ENCODE data around the gene SUMO2. TPM values are rescaled to one million over a fixed set of nuclear protein-coding genes. Genes with fewer than 3 reads are reported as not detected.
A peak's percentile ranks its signal among the peaks of the same experiment; 100 is the strongest.

SUMO2 gene
- total and polyA plus RNA-seq, 2 of the 13 experiments (the other 11 are each of a cell fraction or from before 2014, with no cell fraction given): 337 to 553 TPM

DNA sequence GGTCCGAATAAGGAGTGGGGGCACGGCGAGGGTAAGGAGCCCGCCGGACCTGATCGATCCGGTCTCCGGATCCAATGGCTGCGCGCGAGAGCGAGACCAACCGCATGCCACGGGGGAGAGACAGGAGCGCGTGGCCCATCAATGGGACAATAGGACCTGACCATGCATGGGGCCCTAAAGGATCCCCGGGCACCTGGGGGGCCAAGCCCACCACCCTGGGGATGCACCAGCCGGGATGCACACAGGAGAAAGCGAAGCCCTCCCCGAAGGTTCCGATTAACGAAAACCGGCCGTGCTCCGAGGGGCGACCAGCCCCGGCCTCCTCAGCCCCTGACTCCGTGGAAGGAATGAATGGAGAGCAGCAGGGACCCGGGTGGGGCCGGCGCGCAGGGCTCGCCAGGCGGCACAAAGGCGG lies 29.0 kb downstream of the SUMO2 start (continued):
- TF ChIP-seq, protein P1, sequence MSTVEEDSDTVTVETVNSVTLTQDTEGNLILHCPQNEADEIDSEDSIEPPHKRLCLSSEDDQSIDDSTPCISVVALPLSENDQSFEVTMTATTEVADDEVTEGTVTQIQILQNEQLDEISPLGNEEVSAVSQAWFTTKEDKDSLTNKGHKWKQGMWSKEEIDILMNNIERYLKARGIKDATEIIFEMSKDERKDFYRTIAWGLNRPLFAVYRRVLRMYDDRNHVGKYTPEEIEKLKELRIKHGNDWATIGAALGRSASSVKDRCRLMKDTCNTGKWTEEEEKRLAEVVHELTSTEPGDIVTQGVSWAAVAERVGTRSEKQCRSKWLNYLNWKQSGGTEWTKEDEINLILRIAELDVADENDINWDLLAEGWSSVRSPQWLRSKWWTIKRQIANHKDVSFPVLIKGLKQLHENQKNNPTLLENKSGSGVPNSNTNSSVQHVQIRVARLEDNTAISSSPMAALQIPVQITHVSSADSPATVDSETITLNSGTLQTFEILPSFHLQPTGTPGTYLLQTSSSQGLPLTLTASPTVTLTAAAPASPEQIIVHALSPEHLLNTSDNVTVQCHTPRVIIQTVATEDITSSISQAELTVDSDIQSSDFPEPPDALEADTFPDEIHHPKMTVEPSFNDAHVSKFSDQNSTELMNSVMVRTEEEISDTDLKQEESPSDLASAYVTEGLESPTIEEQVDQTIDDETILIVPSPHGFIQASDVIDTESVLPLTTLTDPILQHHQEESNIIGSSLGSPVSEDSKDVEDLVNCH (CRISPR knock-in tag; IDR thresholded peaks at IDR 0.05): no peak
- TF ChIP-seq TBL1XR1 (IDR thresholded peaks at IDR 0.05; ENCODE audit: borderline replicate concordance, low read length, partially characterized antibody) (no peak), HOXD1 (CRISPR knock-in tag; IDR thresholded peaks at IDR 0.05) (0 out of 2 replicates have a peak, but pooled peaks have one; percentile 0), SNAPC2 (CRISPR knock-in tag; IDR thresholded peaks at IDR 0.05) (no peak), GPN1 (CRISPR knock-in tag; IDR thresholded peaks at IDR 0.05; ENCODE audit: borderline replicate concordance) (no peak; the same call in 1 of the 2 replicates), EHMT2 (IDR thresholded peaks at IDR 0.05; ENCODE audit: borderline replicate concordance, low read depth, low read length) (no peak), PRMT3 (CRISPR knock-in tag; IDR thresholded peaks at IDR 0.05; ENCODE audit: borderline replicate concordance, low read depth) (no peak), ASH2L (IDR thresholded peaks at IDR 0.05; ENCODE audit: insufficient read length, low read depth, low read length) (no peak), ZMYM4 (CRISPR knock-in tag; IDR thresholded peaks at IDR 0.05) (no peak), ZKSCAN8 (CRISPR knock-in tag; IDR thresholded peaks at IDR 0.05; ENCODE audit: borderline replicate concordance) (no peak), ZBTB1 (CRISPR knock-in tag; IDR thresholded peaks at IDR 0.05; ENCODE audit: borderline replicate concordance) (no peak; the same call in 1 of the 2 replicates), ZNF660 (CRISPR knock-in tag; IDR thresholded peaks at IDR 0.05; ENCODE audit: borderline replicate concordance, low read depth) (no peak), NR3C1 (CRISPR knock-in tag; IDR thresholded peaks at IDR 0.05) (no peak), NFE2L2 (IDR thresholded peaks at IDR 0.05; ENCODE audit: low read length) (no peak), ZFAT (CRISPR knock-in tag; conservative IDR thresholded peaks at IDR 0.05) (no peak), ZNF670 (CRISPR knock-in tag; IDR thresholded peaks at IDR 0.05; ENCODE audit: borderline replicate concordance) (peak; percentile 72; the same call in 1 of the 2 replicates), RBFOX2 (IDR thresholded peaks at IDR 0.05; ENCODE audit: low read depth, low read length) (no peak), NBN (conservative IDR thresholded peaks at IDR 0.05) (no peak), ZNF446 (CRISPR knock-in tag; IDR thresholded peaks at IDR 0.05) (no peak; the same call in 1 of the 2 replicates), SSRP1 (CRISPR knock-in tag; IDR thresholded peaks at IDR 0.05) (no peak)
- TF ChIP-seq, protein P2, sequence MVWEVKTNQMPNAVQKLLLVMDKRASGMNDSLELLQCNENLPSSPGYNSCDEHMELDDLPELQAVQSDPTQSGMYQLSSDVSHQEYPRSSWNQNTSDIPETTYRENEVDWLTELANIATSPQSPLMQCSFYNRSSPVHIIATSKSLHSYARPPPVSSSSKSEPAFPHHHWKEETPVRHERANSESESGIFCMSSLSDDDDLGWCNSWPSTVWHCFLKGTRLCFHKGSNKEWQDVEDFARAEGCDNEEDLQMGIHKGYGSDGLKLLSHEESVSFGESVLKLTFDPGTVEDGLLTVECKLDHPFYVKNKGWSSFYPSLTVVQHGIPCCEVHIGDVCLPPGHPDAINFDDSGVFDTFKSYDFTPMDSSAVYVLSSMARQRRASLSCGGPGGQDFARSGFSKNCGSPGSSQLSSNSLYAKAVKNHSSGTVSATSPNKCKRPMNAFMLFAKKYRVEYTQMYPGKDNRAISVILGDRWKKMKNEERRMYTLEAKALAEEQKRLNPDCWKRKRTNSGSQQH (CRISPR knock-in tag; IDR thresholded peaks at IDR 0.05; ENCODE audit: low read depth): no peak
- TF ChIP-seq, protein P3, sequence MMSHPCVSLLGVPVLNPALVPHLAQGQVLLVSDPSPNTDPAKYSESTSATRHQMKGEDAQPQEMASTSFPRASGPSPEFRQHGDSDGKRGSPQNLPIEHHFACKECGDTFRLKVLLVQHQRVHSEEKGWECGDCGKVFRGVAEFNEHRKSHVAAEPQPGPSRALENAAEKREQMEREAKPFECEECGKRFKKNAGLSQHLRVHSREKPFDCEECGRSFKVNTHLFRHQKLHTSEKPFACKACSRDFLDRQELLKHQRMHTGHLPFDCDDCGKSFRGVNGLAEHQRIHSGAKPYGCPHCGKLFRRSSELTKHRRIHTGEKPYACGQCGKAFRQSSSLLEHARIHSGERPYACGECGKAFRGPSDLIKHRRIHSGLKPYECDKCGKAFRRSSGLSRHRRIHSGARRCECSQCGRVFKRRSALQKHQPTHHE (CRISPR knock-in tag; IDR thresholded peaks at IDR 0.05; ENCODE audit: borderline replicate concordance): no peak
- TF ChIP-seq, protein P4, sequence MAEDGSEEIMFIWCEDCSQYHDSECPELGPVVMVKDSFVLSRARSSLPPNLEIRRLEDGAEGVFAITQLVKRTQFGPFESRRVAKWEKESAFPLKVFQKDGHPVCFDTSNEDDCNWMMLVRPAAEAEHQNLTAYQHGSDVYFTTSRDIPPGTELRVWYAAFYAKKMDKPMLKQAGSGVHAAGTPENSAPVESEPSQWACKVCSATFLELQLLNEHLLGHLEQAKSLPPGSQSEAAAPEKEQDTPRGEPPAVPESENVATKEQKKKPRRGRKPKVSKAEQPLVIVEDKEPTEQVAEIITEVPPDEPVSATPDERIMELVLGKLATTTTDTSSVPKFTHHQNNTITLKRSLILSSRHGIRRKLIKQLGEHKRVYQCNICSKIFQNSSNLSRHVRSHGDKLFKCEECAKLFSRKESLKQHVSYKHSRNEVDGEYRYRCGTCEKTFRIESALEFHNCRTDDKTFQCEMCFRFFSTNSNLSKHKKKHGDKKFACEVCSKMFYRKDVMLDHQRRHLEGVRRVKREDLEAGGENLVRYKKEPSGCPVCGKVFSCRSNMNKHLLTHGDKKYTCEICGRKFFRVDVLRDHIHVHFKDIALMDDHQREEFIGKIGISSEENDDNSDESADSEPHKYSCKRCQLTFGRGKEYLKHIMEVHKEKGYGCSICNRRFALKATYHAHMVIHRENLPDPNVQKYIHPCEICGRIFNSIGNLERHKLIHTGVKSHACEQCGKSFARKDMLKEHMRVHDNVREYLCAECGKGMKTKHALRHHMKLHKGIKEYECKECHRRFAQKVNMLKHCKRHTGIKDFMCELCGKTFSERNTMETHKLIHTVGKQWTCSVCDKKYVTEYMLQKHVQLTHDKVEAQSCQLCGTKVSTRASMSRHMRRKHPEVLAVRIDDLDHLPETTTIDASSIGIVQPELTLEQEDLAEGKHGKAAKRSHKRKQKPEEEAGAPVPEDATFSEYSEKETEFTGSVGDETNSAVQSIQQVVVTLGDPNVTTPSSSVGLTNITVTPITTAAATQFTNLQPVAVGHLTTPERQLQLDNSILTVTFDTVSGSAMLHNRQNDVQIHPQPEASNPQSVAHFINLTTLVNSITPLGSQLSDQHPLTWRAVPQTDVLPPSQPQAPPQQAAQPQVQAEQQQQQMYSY (CRISPR knock-in tag; IDR thresholded peaks at IDR 0.05): no peak

Measured in HepG2 (cell line).